Endothelial cell (in vitro differentiated cells): ENCODE results near the gene BTBD18. TPM values are rescaled to one million over a fixed set of nuclear protein-coding genes. Genes with fewer than 3 reads are reported as not detected.

Source experiments
- DNase-seq: peaks from one replicate; pipeline ENCODE4 v3.0.0; 2021; ENCODE audit warnings: low spot score
- H3K27ac Mint-ChIP-seq: one replicate; pipeline ENCODE4 v1.8.0; 2021; ENCODE audit warnings: mixed read lengths, inconsistent platforms; ENCODE audit not compliant: unreplicated experiment
- H3K27me3 Mint-ChIP-seq: one replicate; pipeline ENCODE4 v1.8.0; 2021; ENCODE audit warnings: mild to moderate bottlenecking, moderate library complexity, mixed read lengths, inconsistent platforms; ENCODE audit not compliant: unreplicated experiment
- H3K36me3 Mint-ChIP-seq: one replicate; pipeline ENCODE4 v1.8.0; 2021; ENCODE audit warnings: mild to moderate bottlenecking, low read depth, mixed read lengths, inconsistent platforms; ENCODE audit not compliant: unreplicated experiment
- H3K4me1 Mint-ChIP-seq: one replicate; pipeline ENCODE4 v1.8.0; 2021; ENCODE audit warnings: mild to moderate bottlenecking, mixed read lengths, inconsistent platforms; ENCODE audit not compliant: unreplicated experiment
- H3K4me3 Mint-ChIP-seq: one replicate; pipeline ENCODE4 v1.8.0; 2021; ENCODE audit warnings: mild to moderate bottlenecking, mixed read lengths, inconsistent platforms; ENCODE audit not compliant: unreplicated experiment
- H3K9me3 Mint-ChIP-seq: one replicate; pipeline ENCODE4 v1.8.0; 2021; ENCODE audit warnings: mixed read lengths, inconsistent platforms; ENCODE audit not compliant: unreplicated experiment
- CTCF ChIP-seq: fragments of 200-600 bp; sonication (generic); IDR thresholded peaks from one replicate; pipeline ENCODE4 v1.5.0; 2021; ENCODE audit warnings: antibody characterized with exemption; ENCODE audit not compliant: unreplicated experiment
- long read RNA-seq: library from polyadenylated mRNA; unstranded; transcript quantifications from one replicate; pipeline ENCODE4 v2.0.0, GENCODE V29; 2020; ENCODE audit not compliant: unreplicated experiment
- total RNA-seq: library from RNA; stranded (reverse); fragmentation: NEBNext Ultra II Directional; extraction: Animal tissue kit (Norgen Biotek cat#: 25700); gene quantifications from one replicate; pipeline ENCODE4 v1.2.1, GENCODE V29; 2021; ENCODE audit not compliant: unreplicated experiment

BTBD18 gene
- total RNA-seq = not detected
- long read RNA-seq = 0 reads

DNA sequence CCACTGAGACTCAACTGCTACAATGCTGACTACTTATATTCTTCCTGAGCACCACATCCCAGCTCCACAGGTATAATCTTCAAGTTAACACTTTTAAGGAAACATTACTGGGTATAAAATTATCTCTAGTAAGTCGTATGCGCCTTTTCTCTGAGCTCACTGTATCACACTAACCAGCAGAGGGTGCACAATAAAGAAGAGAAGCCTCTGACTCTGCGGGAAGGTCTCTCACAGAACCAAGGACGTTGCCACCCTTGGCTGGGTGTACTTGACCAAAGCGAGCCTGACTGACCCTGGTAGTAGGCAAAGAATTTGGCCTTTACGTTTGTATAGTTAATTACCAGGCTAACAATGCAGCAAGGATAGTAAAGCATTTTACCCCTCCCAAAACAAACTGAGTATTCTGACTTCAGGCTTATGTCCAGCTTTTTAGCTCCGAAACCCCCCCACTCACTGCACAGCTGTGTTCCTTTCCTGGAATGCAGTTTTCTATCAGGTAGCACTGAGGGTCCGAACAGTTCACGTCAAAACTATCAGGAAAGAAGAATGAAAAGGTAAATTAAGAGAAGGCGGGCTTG, at the start of gene BTBD18:
BTBD18 (minus strand) TSS at position 144 of the 578 bp plus-strand sequence. CDS start 631 bp downstream, outside the sequence.
- no peaks in the 10 kb centered on the region for H3K9me3 Mint-ChIP-seq
- H3K4me1 Mint-ChIP-seq = peaks cover 6% of the 10 kb centered on the region
- no peak within 1 kb of the TSS for H3K4me3 Mint-ChIP-seq
- H3K27ac Mint-ChIP-seq = peak within 1 kb of the TSS; percentile 17
- no peak for TF ChIP-seq CTCF
- peak; percentile 38 for DNase-seq
- peaks cover 5% of the 10 kb centered on the region for H3K36me3 Mint-ChIP-seq
- peaks cover 10% of the 10 kb centered on the region for H3K27me3 Mint-ChIP-seq

GRCh38 chr11:57801183-57801485, 49.5 kb upstream of the BTBD18 start:
- no peak overlapping the region for H3K4me3 Mint-ChIP-seq
- no peaks in the 10 kb centered on the region for H3K9me3 Mint-ChIP-seq
- H3K4me1 Mint-ChIP-seq = peaks cover 42% of the 10 kb centered on the region
- peak overlapping the region; percentile 92 for H3K27ac Mint-ChIP-seq
- peaks cover 62% of the 10 kb centered on the region for H3K36me3 Mint-ChIP-seq
- peaks cover 9% of the 10 kb centered on the region for H3K27me3 Mint-ChIP-seq
- no peak for DNase-seq
- no peak for TF ChIP-seq CTCF

DNA sequence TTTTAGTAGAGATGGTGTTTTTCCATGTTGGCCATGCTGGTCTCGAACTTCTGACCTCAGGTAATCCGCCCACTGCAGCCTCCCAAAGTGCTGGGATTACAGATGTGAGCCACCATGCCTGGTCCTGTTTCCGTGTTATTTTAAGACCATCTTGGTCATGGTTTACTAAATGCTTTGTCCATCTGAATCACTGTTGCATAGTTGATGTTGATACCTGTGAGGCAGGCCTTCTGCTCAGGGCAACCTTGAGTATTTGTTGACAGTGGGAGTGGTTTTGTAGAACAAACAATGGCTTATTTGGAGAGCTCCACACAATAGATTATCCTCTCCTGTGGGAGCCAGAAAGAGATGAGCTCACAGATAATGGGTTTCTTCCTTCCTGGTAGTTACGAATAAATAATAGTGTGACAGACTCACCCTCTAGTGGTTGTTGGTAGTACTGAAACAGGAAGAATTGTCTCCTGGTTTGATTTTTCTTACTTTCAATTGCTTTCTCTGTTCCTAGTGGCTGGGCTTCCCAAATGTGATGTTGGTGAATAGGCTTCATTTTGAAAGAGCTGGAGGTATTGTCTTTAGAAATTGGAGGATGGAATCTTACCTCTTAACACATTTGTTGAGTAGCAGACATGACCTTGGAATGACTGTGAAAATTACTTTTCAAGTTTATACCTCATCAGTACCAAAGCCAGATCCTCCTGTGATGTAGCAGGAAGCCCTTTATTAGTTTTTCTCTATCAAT, 49.0 kb upstream of the BTBD18 start:
- H3K27ac Mint-ChIP-seq = peak overlapping the region; percentile 92
- peaks cover 42% of the 10 kb centered on the region for H3K4me1 Mint-ChIP-seq
- TF ChIP-seq CTCF = peak; percentile 92
- DNase-seq = peak; percentile 43
- H3K4me3 Mint-ChIP-seq = peak overlapping the region; percentile 71
- H3K27me3 Mint-ChIP-seq = peaks cover 9% of the 10 kb centered on the region
- H3K9me3 Mint-ChIP-seq = no peaks in the 10 kb centered on the region
- H3K36me3 Mint-ChIP-seq = peaks cover 61% of the 10 kb centered on the region

DNA sequence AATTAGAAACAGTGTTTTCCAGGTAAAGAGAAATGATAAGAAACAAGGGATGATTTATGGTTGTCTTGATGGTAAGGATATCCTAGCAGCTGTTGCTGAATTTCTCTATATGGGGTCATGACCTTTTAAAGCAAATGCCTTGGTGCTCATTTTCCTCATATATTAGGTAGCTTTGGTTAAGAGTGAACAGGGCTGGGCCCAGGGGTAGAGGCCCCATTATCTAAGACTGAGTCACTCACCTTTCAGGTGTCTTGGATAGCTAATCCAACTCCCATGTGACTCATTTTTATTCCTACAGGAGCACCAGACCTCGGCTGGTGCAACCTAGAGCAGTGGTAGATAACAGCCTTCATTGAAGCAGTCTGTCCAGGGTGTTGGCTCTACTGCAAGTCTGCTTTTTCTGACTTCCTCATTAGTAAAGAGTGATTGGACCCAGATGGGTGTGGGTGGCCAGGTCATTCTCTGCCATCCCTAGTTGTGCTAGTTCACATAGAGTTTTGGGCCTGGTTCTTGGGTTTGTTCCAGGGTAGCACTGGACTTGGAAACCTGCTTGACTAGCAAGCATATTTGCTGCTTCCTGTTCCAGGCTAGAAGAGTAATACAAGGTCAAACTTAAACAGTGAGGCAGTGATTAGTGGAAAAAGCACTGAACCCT, 47.4 kb upstream of the BTBD18 start:
- peak overlapping the region; percentile 22 for H3K27ac Mint-ChIP-seq
- H3K9me3 Mint-ChIP-seq = no peaks in the 10 kb centered on the region
- no peak for TF ChIP-seq CTCF
- peaks cover 49% of the 10 kb centered on the region for H3K4me1 Mint-ChIP-seq
- H3K27me3 Mint-ChIP-seq = peaks cover 7% of the 10 kb centered on the region
- peaks cover 61% of the 10 kb centered on the region for H3K36me3 Mint-ChIP-seq
- DNase-seq = no peak
- peak overlapping the region; percentile 70 for H3K4me3 Mint-ChIP-seq
